Measurements from ENCODE around the gene KIFBP. TPM values are rescaled to one million over a fixed set of nuclear protein-coding genes. Genes with fewer than 3 reads are reported as not detected.

KIFBP gene
- total and polyA plus RNA-seq, 9 of the 15 experiments (the other 6 are each of a cell fraction or from before 2014, with no cell fraction given) = 5.6 to 23.2 (median 14.8) TPM

DNA sequence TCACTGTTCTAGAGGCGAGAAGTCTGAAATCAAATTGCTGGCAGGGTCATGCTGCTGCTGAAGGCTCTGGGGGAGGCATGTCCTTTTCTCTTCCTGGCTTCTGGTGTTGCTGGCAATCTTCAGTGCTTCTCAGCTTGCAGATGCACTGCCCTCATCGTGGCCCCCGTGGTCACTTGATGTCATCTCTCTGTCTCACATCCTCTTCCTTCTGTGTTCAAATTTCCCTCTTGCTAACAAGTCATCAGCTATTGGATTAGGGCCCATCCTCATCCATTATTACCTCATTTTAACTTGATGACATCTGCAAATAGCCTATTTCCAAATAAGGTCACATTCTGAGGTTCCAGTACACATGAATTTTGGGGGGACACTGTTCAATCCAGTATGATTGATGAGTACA lies 62.7 kb downstream of the KIFBP start:
- Histone ChIP-seq H2AFZ (ENCODE audit: low read depth, low read length) (0 out of 2 replicates have a peak overlapping the region, but pooled peaks have one; percentile 5), H3K4me1 (replicated peaks in 1 of 2; ENCODE audit: control insufficient read depth in 2 of 2, insufficient read depth in 2 of 2, low read length in 2 of 2) (peaks cover 5 to 10% of the 10 kb centered on the region in 2 experiments; a peak in 4 of 5 replicates), H3K9ac (ENCODE audit: insufficient read depth in 1 of 2, low read depth in 2 of 2, low read length in 2 of 2) (no peak overlapping the region), H3K27ac (ENCODE audit: extremely low read depth, low read depth, low read length) (no peak overlapping the region), H3K79me2 (ENCODE audit: control insufficient read depth, insufficient read depth, low read length) (no peaks in the 10 kb centered on the region), H3K27me3 (ENCODE audit: control insufficient read depth in 2 of 2, insufficient read depth in 2 of 2, low read length in 2 of 2) (no peaks in the 10 kb centered on the region), H3K9me3 (replicated peaks; ENCODE audit: control insufficient read depth, insufficient read depth, low read depth, low read length) (no peaks in the 10 kb centered on the region), H3K4me3 (no peak overlapping the region), H3K9me1 (ENCODE audit: control insufficient read depth, insufficient read depth, low read length) (no peaks in the 10 kb centered on the region), H4K20me1 (replicated peaks; ENCODE audit: control insufficient read depth, insufficient read depth, low read length) (no peaks in the 10 kb centered on the region), H3K4me2 (ENCODE audit: insufficient read depth, low read length) (no peak overlapping the region), H3K36me3 (ENCODE audit: control insufficient read depth, insufficient read depth, low read length) (no peaks in the 10 kb centered on the region)
- in situ Hi-C loops (cut with MboI) = no loop called here
- ATAC-seq (no peak), DNase-seq (ENCODE audit: extremely low read depth in 1 of 4, low spot score in 3 of 4) (no peak), FAIRE-seq (no peak)
- WGBS (ENCODE audit: insufficient coverage, low coverage, missing lambda C conversion rate) = 26% methylated on average over 3 of the region's 3 CpGs
- CTCF ChIA-PET (ENCODE audit: low intra/inter-chr PET ratio) = no interaction called here
- intact Hi-C loops (cut with micrococcal nuclease) = no loop called here
- no TSS peak for BruUV-seq (replicated peaks)
- TF ChIP-seq SRF (CRISPR knock-in tag; IDR thresholded peaks at IDR 0.05) (0 out of 4 replicates have a peak, but pooled peaks of 1 of the 2 experiments have one; percentile 38), NFYB (IDR thresholded peaks at IDR 0.05; ENCODE audit: extremely low read depth, insufficient read length) (no peak), ZNF75A (CRISPR knock-in tag; IDR thresholded peaks at IDR 0.05) (no peak)
- POLR2A ChIA-PET = interaction anchor here (0.7 to 1.1 kb wide), 3 partner anchors 12 to 50 kb away, joined by 3 read pairs; no protein-coding TSS in a partner anchor

DNA sequence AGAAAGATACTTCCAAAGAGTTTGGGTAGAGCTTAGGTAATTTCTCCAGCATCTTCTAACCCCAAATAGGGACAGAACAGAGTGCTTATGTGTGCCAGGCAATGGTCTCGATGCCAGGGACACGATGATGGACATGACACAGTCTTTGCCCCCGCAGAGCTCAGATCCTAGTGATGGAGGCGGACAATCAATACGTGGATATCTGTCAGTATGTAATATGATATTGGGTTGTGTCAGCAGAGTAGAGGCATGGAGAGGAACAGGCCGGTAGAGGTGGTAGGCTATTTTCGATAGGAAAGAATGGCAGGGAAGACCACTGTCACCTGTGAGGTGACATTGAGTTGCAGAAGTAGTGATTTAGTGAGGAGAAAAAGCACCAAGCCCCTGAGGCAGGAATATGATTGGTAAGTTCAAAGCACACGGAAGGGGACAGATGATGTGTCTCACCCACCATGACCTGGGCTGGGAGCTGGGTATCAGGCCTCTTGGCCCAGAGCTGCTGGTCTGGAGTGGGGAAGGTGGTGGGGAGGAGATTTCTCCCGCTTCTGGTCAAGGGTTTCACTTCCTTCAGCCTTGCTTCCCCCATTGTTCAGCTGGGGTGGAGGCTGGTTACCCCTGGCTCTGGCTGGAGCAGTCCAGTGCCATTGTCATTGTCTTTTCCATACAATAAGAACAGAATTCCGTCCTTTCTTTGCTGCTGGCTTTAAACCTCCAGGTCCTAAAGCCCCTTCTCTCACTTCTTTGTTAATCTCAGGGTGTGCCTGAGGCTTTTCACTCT lies 63.3 kb downstream of the KIFBP start:
- Histone ChIP-seq H2AFZ (ENCODE audit: low read depth, low read length) (peak overlapping the region; percentile 56; the same call in 1 of the 2 replicates), H3K27ac (ENCODE audit: extremely low read depth, low read depth, low read length) (no peak overlapping the region), H3K4me2 (ENCODE audit: insufficient read depth, low read length) (no peak overlapping the region), H3K4me1 (replicated peaks in 1 of 2; ENCODE audit: control insufficient read depth in 2 of 2, insufficient read depth in 2 of 2, low read length in 2 of 2) (peaks cover 5 to 15% of the 10 kb centered on the region in 2 experiments; a peak in 4 of 5 replicates), H3K4me3 (no peak overlapping the region), H3K36me3 (ENCODE audit: control insufficient read depth, insufficient read depth, low read length) (no peaks in the 10 kb centered on the region), H3K9me3 (replicated peaks; ENCODE audit: control insufficient read depth, insufficient read depth, low read depth, low read length) (no peaks in the 10 kb centered on the region), H3K9ac (ENCODE audit: insufficient read depth in 1 of 2, low read depth in 2 of 2, low read length in 2 of 2) (no peak overlapping the region), H4K20me1 (replicated peaks; ENCODE audit: control insufficient read depth, insufficient read depth, low read length) (no peaks in the 10 kb centered on the region), H3K27me3 (ENCODE audit: control insufficient read depth in 2 of 2, insufficient read depth in 2 of 2, low read length in 2 of 2) (no peaks in the 10 kb centered on the region), H3K9me1 (ENCODE audit: control insufficient read depth, insufficient read depth, low read length) (no peaks in the 10 kb centered on the region), H3K79me2 (ENCODE audit: control insufficient read depth, insufficient read depth, low read length) (no peaks in the 10 kb centered on the region)
- BruUV-seq (replicated peaks) = no TSS peak
- intact Hi-C loops (cut with micrococcal nuclease) = no loop called here
- ATAC-seq (no peak), FAIRE-seq (no peak), DNase-seq (ENCODE audit: extremely low read depth in 1 of 4, low spot score in 3 of 4) (no peak)
- CTCF ChIA-PET (ENCODE audit: low intra/inter-chr PET ratio) = no interaction called here
- WGBS (ENCODE audit: insufficient coverage, low coverage, missing lambda C conversion rate) = 26% methylated on average over 10 of the region's 10 CpGs
- in situ Hi-C loops (cut with MboI) = no loop called here
- POLR2A ChIA-PET = interaction anchor here (0.6 to 1.1 kb wide), 5 partner anchors 12 to 49 kb away, joined by 3 to 4 read pairs (median 3); no protein-coding TSS in a partner anchor
- TF ChIP-seq TFE3 (CRISPR knock-in tag; IDR thresholded peaks at IDR 0.05) (no peak), ZFPM2 (CRISPR knock-in tag; IDR thresholded peaks at IDR 0.05) (no peak)

Measured in K562 (cell line).